ENCODE results near the gene RASAL2. TPM values are rescaled to one million over a fixed set of nuclear protein-coding genes. Genes with fewer than 3 reads are reported as not detected.

Gene RASAL2
- total RNA-seq, 1 donor from 2014 or later: 44.2 TPM

DNA sequence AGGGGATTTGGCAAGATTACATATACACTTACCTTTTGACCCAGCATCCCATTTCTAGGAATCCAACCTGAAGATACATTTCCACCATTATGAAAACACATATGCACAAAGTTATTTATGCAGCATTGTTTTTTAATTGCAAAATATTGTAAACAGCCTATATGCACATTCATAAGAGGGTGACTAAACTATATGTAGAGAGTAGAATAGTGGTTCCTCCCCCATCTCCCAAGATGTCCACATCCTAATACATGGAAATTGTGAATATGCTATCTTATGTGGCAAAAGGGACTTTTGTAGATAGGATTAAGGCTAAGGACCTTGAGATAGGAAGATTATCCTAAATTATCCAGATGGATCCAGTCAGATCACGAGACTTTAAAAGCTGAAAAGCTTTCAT lies 311.2 kb downstream of the RASAL2 start:
- H3K9ac ChIP-seq (ENCODE audit: low read length): no peak overlapping the region
- no peaks in the 10 kb centered on the region for H3K79me2 ChIP-seq (ENCODE audit: insufficient read depth, low read length)
- no peak overlapping the region for H3K4me3 ChIP-seq (ENCODE audit: insufficient read depth, low read depth, low read length)
- no peak overlapping the region for H2AFZ ChIP-seq (ENCODE audit: low read depth, low read length)
- H3K4me3 Mint-ChIP-seq (ENCODE audit: unreplicated experiment): no peak overlapping the region
- H3K27me3 Mint-ChIP-seq (ENCODE audit: low read depth, unreplicated experiment): no peaks in the 10 kb centered on the region
- H3K4me1 ChIP-seq (ENCODE audit: insufficient read depth, low read length): no peaks in the 10 kb centered on the region
- H3K9me3 ChIP-seq (ENCODE audit: insufficient read depth, low read depth, low read length): no peaks in the 10 kb centered on the region
- no peak for FAIRE-seq
- no peaks in the 10 kb centered on the region for H3K27me3 ChIP-seq (ENCODE audit: insufficient read depth, low read length)
- peaks cover 4% of the 10 kb centered on the region for H3K4me1 Mint-ChIP-seq (ENCODE audit: low read depth, unreplicated experiment)
- H3K9me3 Mint-ChIP-seq (ENCODE audit: unreplicated experiment): peaks cover 9% of the 10 kb centered on the region
- no peak for TF ChIP-seq EZH2 (IDR thresholded peaks at IDR 0.05; ENCODE audit: insufficient read depth, low read length)
- H3K4me2 ChIP-seq (ENCODE audit: low read length): no peak overlapping the region
- H3K36me3 ChIP-seq (ENCODE audit: insufficient read depth, low read length): no peaks in the 10 kb centered on the region
- H3K27ac Mint-ChIP-seq (ENCODE audit: unreplicated experiment): no peak overlapping the region
- H3K27ac ChIP-seq (ENCODE audit: low read depth, low read length): no peak overlapping the region
- DNase-seq (ENCODE audit: low read depth): no peak
- H4K20me1 ChIP-seq (ENCODE audit: insufficient read depth, low read length): peaks cover 2% of the 10 kb centered on the region
- H3K36me3 Mint-ChIP-seq (ENCODE audit: low read depth, unreplicated experiment): peaks cover 17% of the 10 kb centered on the region

DNA sequence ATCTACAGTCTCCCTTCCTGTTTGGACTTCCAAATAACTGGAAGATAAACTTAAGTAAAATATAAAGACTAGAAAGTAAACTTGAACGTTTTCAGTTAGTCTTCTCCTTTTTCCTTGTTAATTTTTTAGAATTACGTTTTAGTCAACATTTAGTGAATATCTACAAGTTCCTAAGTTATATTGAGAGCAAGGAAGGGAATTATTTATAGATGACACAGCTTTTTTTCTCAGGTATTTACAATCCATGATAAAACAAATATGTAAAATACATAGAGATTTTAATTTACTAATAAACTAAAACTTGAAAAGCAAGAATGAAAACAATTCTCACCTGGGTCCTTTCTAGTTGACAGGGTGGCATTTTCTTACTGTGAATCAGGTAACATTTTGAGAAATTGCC lies 313.3 kb downstream of the RASAL2 start:
- no peaks in the 10 kb centered on the region for H3K36me3 ChIP-seq (ENCODE audit: insufficient read depth, low read length)
- no peak overlapping the region for H3K4me3 ChIP-seq (ENCODE audit: insufficient read depth, low read depth, low read length)
- H3K27ac ChIP-seq (ENCODE audit: low read depth, low read length): no peak overlapping the region
- peaks cover 4% of the 10 kb centered on the region for H3K4me1 Mint-ChIP-seq (ENCODE audit: low read depth, unreplicated experiment)
- H3K27me3 ChIP-seq (ENCODE audit: insufficient read depth, low read length): no peaks in the 10 kb centered on the region
- peaks cover 30% of the 10 kb centered on the region for H3K36me3 Mint-ChIP-seq (ENCODE audit: low read depth, unreplicated experiment)
- H3K9me3 ChIP-seq (ENCODE audit: insufficient read depth, low read depth, low read length): no peaks in the 10 kb centered on the region
- TF ChIP-seq, protein P1, sequence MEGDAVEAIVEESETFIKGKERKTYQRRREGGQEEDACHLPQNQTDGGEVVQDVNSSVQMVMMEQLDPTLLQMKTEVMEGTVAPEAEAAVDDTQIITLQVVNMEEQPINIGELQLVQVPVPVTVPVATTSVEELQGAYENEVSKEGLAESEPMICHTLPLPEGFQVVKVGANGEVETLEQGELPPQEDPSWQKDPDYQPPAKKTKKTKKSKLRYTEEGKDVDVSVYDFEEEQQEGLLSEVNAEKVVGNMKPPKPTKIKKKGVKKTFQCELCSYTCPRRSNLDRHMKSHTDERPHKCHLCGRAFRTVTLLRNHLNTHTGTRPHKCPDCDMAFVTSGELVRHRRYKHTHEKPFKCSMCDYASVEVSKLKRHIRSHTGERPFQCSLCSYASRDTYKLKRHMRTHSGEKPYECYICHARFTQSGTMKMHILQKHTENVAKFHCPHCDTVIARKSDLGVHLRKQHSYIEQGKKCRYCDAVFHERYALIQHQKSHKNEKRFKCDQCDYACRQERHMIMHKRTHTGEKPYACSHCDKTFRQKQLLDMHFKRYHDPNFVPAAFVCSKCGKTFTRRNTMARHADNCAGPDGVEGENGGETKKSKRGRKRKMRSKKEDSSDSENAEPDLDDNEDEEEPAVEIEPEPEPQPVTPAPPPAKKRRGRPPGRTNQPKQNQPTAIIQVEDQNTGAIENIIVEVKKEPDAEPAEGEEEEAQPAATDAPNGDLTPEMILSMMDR (IDR thresholded peaks at IDR 0.05; ENCODE audit: insufficient read depth, low read depth, low read length): no peak
- TF ChIP-seq EZH2 (IDR thresholded peaks at IDR 0.05; ENCODE audit: insufficient read depth, low read length): no peak
- H3K27me3 Mint-ChIP-seq (ENCODE audit: low read depth, unreplicated experiment): no peaks in the 10 kb centered on the region
- no peak overlapping the region for H3K9ac ChIP-seq (ENCODE audit: low read length)
- H4K20me1 ChIP-seq (ENCODE audit: insufficient read depth, low read length): no peaks in the 10 kb centered on the region
- H3K4me1 ChIP-seq (ENCODE audit: insufficient read depth, low read length): no peaks in the 10 kb centered on the region
- H3K9me3 Mint-ChIP-seq (ENCODE audit: unreplicated experiment): peaks cover 12% of the 10 kb centered on the region
- no peak overlapping the region for H3K27ac Mint-ChIP-seq (ENCODE audit: unreplicated experiment)
- H3K4me3 Mint-ChIP-seq (ENCODE audit: unreplicated experiment): no peak overlapping the region
- H2AFZ ChIP-seq (ENCODE audit: low read depth, low read length): no peak overlapping the region
- DNase-seq (ENCODE audit: low read depth) (no peak), FAIRE-seq (no peak)
- H3K79me2 ChIP-seq (ENCODE audit: insufficient read depth, low read length): no peaks in the 10 kb centered on the region
- no peak overlapping the region for H3K4me2 ChIP-seq (ENCODE audit: low read length)

DNA sequence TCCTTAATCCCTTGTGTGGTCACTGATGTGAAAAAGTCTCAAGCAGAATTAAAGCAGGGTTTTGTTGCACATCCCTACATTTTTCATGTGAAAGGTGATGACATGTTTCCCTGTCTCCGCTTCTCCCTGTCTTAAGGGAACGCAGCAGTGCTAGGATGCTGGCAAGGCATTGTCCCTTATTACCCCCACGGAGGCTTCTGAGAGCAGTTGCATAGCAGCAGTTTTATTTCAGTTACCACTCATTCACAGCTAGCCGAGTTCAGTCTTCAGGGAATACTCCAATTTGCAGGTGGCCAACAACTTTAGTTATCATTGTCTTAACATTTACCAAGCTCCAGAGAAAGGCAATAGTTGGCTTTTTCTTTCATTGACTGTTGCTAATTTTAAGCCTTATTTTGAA lies 313.8 kb downstream of the RASAL2 start:
- Mint-ChIP-seq H3K36me3 (ENCODE audit: low read depth, unreplicated experiment) (peaks cover 30% of the 10 kb centered on the region), H3K27ac (ENCODE audit: unreplicated experiment) (no peak overlapping the region), H3K4me3 (ENCODE audit: unreplicated experiment) (no peak overlapping the region), H3K4me1 (ENCODE audit: low read depth, unreplicated experiment) (peaks cover 6% of the 10 kb centered on the region), H3K27me3 (ENCODE audit: low read depth, unreplicated experiment) (no peaks in the 10 kb centered on the region), H3K9me3 (ENCODE audit: unreplicated experiment) (peaks cover 12% of the 10 kb centered on the region)
- Histone ChIP-seq H3K27ac (ENCODE audit: low read depth, low read length) (no peak overlapping the region), H3K9ac (ENCODE audit: low read length) (no peak overlapping the region), H3K27me3 (ENCODE audit: insufficient read depth, low read length) (no peaks in the 10 kb centered on the region), H3K9me3 (ENCODE audit: insufficient read depth, low read depth, low read length) (no peaks in the 10 kb centered on the region), H3K4me1 (ENCODE audit: insufficient read depth, low read length) (no peaks in the 10 kb centered on the region), H3K4me2 (ENCODE audit: low read length) (no peak overlapping the region), H3K4me3 (ENCODE audit: insufficient read depth, low read depth, low read length) (no peak overlapping the region), H4K20me1 (ENCODE audit: insufficient read depth, low read length) (no peaks in the 10 kb centered on the region), H2AFZ (ENCODE audit: low read depth, low read length) (no peak overlapping the region), H3K36me3 (ENCODE audit: insufficient read depth, low read length) (no peaks in the 10 kb centered on the region), H3K79me2 (ENCODE audit: insufficient read depth, low read length) (no peaks in the 10 kb centered on the region)
- FAIRE-seq (no peak), DNase-seq (ENCODE audit: low read depth) (no peak)
- no peak for TF ChIP-seq EZH2 (IDR thresholded peaks at IDR 0.05; ENCODE audit: insufficient read depth, low read length)
- TF ChIP-seq, protein P1 (IDR thresholded peaks at IDR 0.05; ENCODE audit: insufficient read depth, low read depth, low read length): no peak
